Ishikawa (cell line): Measurements from ENCODE around the gene BACH2.

Experiments used
- CEBPB ChIP-seq: IDR thresholded peaks from 2 replicates; pipeline ENCODE4 v1.6.1; 2012
- CREB1 ChIP-seq: IDR thresholded peaks from 2 replicates; pipeline ENCODE4 v1.6.1; 2012; ENCODE audit warnings: low read depth
- EGR1 ChIP-seq: IDR thresholded peaks from 2 replicates; pipeline ENCODE4 v1.6.1; 2012
- EP300 ChIP-seq: IDR thresholded peaks from 2 replicates; pipeline ENCODE4 v1.6.1; 2012; ENCODE audit warnings: borderline replicate concordance
- FOXM1 ChIP-seq: IDR thresholded peaks from 2 replicates; pipeline ENCODE4 v1.6.1; 2012; ENCODE audit warnings: low read depth, borderline replicate concordance
- NFIC ChIP-seq: IDR thresholded peaks from 2 replicates; pipeline ENCODE4 v1.6.1; 2012
- RAD21 ChIP-seq: IDR thresholded peaks from 2 replicates; pipeline ENCODE4 v1.6.1; 2012; ENCODE audit warnings: low read depth
- TAF1 ChIP-seq: IDR thresholded peaks from 2 replicates; pipeline ENCODE4 v1.6.1; 2012; ENCODE audit warnings: low read depth, mild to moderate bottlenecking
- TCF12 ChIP-seq: IDR thresholded peaks from 2 replicates; pipeline ENCODE4 v1.6.1; 2012; ENCODE audit warnings: low read depth
- TEAD4 ChIP-seq: IDR thresholded peaks from 2 replicates; pipeline ENCODE4 v1.6.1; 2012
- YY1 ChIP-seq: IDR thresholded peaks from 2 replicates; pipeline ENCODE4 v1.6.1; 2012; ENCODE audit warnings: low read depth
- ZBTB7A ChIP-seq: IDR thresholded peaks from 2 replicates; pipeline ENCODE4 v1.6.1; 2012; ENCODE audit warnings: low read depth
- TF ChIP-seq, protein P1 (sequence below): IDR thresholded peaks from 2 replicates; pipeline ENCODE4 v1.6.1; 2012
- TF ChIP-seq, protein P2 (sequence below): IDR thresholded peaks from 2 replicates; pipeline ENCODE4 v1.6.1; 2012
- TF ChIP-seq, protein P3 (sequence below): IDR thresholded peaks from 2 replicates; pipeline ENCODE4 v1.6.1; 2012; ENCODE audit warnings: low read depth, mild to moderate bottlenecking

BACH2 gene

DNA sequence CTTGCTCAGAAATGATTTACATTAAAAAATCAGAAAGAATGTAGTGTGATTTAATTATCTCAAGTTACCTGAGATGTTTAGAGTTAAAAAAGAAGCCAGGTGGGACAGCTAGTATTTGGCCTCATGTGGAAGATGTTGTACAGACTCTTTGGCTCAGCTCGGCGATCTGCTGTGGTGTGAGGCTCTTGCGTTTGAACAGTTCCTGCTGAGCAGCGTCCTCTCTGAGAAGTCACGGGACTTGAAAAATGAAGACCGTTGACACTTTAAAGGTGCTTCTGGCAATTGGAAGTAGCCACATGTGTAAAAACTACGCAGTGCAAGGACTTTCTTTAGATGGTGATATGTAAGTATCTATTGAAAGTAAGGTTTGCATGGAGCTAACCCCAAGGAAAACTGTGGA lies 169.0 kb downstream of the BACH2 start:
- TF ChIP-seq YY1 (no peak), RAD21 (no peak), FOXM1 (no peak), CREB1 (no peak), CEBPB (no peak), EGR1 (no peak), TCF12 (no peak), EP300 (no peak), NFIC (no peak), TAF1 (no peak), ZBTB7A (no peak)
- TF ChIP-seq, protein P1, sequence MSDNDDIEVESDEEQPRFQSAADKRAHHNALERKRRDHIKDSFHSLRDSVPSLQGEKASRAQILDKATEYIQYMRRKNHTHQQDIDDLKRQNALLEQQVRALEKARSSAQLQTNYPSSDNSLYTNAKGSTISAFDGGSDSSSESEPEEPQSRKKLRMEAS: no peak
- TF ChIP-seq, protein P2, sequence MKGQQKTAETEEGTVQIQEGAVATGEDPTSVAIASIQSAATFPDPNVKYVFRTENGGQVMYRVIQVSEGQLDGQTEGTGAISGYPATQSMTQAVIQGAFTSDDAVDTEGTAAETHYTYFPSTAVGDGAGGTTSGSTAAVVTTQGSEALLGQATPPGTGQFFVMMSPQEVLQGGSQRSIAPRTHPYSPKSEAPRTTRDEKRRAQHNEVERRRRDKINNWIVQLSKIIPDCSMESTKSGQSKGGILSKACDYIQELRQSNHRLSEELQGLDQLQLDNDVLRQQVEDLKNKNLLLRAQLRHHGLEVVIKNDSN: no peak
- TF ChIP-seq, protein P3, sequence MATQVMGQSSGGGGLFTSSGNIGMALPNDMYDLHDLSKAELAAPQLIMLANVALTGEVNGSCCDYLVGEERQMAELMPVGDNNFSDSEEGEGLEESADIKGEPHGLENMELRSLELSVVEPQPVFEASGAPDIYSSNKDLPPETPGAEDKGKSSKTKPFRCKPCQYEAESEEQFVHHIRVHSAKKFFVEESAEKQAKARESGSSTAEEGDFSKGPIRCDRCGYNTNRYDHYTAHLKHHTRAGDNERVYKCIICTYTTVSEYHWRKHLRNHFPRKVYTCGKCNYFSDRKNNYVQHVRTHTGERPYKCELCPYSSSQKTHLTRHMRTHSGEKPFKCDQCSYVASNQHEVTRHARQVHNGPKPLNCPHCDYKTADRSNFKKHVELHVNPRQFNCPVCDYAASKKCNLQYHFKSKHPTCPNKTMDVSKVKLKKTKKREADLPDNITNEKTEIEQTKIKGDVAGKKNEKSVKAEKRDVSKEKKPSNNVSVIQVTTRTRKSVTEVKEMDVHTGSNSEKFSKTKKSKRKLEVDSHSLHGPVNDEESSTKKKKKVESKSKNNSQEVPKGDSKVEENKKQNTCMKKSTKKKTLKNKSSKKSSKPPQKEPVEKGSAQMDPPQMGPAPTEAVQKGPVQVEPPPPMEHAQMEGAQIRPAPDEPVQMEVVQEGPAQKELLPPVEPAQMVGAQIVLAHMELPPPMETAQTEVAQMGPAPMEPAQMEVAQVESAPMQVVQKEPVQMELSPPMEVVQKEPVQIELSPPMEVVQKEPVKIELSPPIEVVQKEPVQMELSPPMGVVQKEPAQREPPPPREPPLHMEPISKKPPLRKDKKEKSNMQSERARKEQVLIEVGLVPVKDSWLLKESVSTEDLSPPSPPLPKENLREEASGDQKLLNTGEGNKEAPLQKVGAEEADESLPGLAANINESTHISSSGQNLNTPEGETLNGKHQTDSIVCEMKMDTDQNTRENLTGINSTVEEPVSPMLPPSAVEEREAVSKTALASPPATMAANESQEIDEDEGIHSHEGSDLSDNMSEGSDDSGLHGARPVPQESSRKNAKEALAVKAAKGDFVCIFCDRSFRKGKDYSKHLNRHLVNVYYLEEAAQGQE: no peak

DNA sequence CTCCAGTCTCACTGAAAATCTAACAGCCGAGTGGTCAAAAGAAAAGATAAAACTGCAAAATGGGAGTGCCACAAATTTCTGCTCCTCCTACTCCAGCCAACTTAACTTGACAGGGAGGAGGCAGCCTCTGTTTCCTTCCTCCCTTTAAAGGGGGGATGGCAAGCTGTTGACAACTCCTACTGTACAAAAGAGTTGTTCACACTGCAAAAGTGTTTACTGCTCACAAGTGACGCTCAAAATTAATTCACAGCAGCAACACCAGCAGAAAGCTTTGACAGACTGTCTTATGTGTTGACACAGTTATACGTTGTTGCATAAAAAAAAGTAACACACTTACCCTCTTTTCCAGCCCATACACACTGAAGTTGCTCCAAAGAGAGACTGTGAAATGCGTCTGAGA lies 169.8 kb downstream of the BACH2 start:
- TF ChIP-seq ZBTB7A: no peak

DNA sequence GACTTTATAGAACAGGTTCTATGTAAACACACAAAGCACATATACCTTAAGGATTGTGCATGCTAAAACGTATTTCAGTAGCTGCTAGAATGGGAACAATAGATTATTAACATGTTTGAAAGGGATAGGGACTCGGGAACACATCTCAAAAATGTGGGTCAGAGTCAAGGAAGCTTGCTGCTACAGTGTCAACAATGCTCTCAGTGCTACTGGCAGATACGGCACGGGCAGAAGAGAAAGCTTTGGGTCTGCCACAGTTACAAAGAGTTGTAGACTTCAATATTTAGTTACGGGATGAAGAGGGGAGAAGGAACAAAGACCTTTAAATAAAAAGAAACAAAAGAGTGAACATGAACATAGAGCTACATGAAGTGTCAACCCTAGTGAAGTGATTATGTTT lies 170.5 kb downstream of the BACH2 start:
- TF ChIP-seq, protein P3: no peak
- TF ChIP-seq RAD21 (no peak), YY1 (no peak), TCF12 (no peak), NFIC (no peak), TEAD4 (no peak), CEBPB (no peak), EP300 (no peak), ZBTB7A (no peak), EGR1 (no peak), TAF1 (no peak), FOXM1 (no peak)
- TF ChIP-seq, protein P2: no peak
- TF ChIP-seq, protein P1: no peak

DNA sequence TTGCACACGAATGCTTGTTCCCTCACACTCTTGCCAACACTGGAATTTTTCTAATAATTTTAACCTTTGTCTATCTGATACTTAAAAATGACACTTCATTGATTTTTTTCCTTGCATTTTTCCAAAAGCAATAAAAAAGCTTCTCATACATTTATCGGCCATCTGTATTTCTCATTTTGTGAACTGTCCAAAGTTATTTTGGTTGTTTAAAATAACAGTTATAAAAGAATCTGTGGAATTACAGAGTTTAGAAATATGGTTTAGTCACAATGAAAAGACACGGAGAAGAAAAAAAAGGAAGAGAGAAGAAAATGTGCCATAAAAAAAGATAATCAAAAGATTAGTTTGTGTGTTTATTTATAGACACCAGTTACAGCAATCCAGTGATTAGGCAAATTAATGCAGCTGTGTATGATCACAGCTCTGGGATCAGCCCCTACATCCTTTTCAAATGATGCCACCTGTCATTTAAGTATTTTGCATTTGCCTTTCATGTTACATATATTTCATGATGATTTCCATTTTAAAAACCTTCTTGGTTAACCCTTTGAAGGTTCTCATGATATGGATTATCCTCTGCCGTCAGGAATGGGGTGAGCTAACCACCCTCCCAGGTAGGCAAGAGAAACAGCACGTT lies 171.7 kb downstream of the BACH2 start:
- TF ChIP-seq CEBPB: no peak
- TF ChIP-seq, protein P2: no peak
- no peak for TF ChIP-seq CREB1
- no peak for TF ChIP-seq FOXM1
- TF ChIP-seq, protein P3: no peak
- TF ChIP-seq NFIC: no peak
- no peak for TF ChIP-seq TAF1
- TF ChIP-seq TCF12: no peak
- no peak for TF ChIP-seq EGR1
- no peak for TF ChIP-seq EP300
- no peak for TF ChIP-seq TEAD4
- TF ChIP-seq RAD21: no peak
- TF ChIP-seq YY1: no peak
- TF ChIP-seq, protein P1: no peak
- TF ChIP-seq ZBTB7A: no peak
